ENCODE measurements around the gene SUSD4.

The SUSD4 gene

GRCh38 chr1:223227486-223228196 lies 136.3 kb downstream of the SUSD4 start:
- no peak for DNase-seq

GRCh38 chr1:223227031-223227430 lies 136.9 kb downstream of the SUSD4 start:
- DNase-seq, result no peak

GRCh38 chr1:223226271-223226670 lies 137.7 kb downstream of the SUSD4 start:
- no peak for DNase-seq

- no peak for DNase-seq
These were observed 138.5 kb downstream of the SUSD4 start for GRCh38 chr1:223225481-223225880.

- DNase-seq, result no peak
These were observed 138.9 kb downstream of the SUSD4 start for GRCh38 chr1:223225061-223225460.

GRCh38 chr1:223224465-223224864 lies 139.5 kb downstream of the SUSD4 start:
- DNase-seq, result no peak

- no peak for DNase-seq
These were observed 140.6 kb downstream of the SUSD4 start for GRCh38 chr1:223223091-223223995.

- DNase-seq, result no peak
These were observed 141.6 kb downstream of the SUSD4 start for GRCh38 chr1:223222377-223222776.

- DNase-seq, result no peak
These were observed 142.3 kb downstream of the SUSD4 start for GRCh38 chr1:223221686-223222085.

GRCh38 chr1:223219846-223220610 lies 143.9 kb downstream of the SUSD4 start:
- DNase-seq, result no peak

- no peak for DNase-seq
These were observed 144.7 kb downstream of the SUSD4 start for GRCh38 chr1:223219318-223219635.

- DNase-seq, result no peak
These were observed 146.2 kb downstream of the SUSD4 start for GRCh38 chr1:223217781-223218180.

- no peak for DNase-seq
These were observed 147.3 kb downstream of the SUSD4 start for GRCh38 chr1:223216531-223217205.

- no peak for DNase-seq
These were observed 147.9 kb downstream of the SUSD4 start for GRCh38 chr1:223216074-223216473.

GRCh38 chr1:223215026-223215425 lies 148.9 kb downstream of the SUSD4 start:
- no peak for DNase-seq

GRCh38 chr1:223214261-223214807 lies 149.6 kb downstream of the SUSD4 start:
- no peak for DNase-seq

GRCh38 chr1:223212441-223212840 lies 151.5 kb downstream of the SUSD4 start:
- DNase-seq, result no peak

GRCh38 chr1:223211323-223211985 lies 152.5 kb downstream of the SUSD4 start:
- DNase-seq, result no peak

GRCh38 chr1:223210788-223211120 lies 153.2 kb downstream of the SUSD4 start:
- DNase-seq, result no peak

GRCh38 chr1:223209992-223210787 lies 153.8 kb downstream of the SUSD4 start:
- no peak for DNase-seq

- DNase-seq, result no peak
These were observed 154.6 kb downstream of the SUSD4 start for GRCh38 chr1:223209293-223209898.

Measured in stimulated activated CD4-positive, alpha-beta T cell treated with anti-CD3 and anti-CD28 coated beads, Interleukin-12 subunit alpha, Interleukin-12 subunit beta, amount 100 ng/mL, for 4 hours (primary cell).